Activated CD8-positive, alpha-beta T cell treated with anti-CD3 and anti-CD28 coated beads, Interleukin-2, amount 10 ng/mL, durations not matched to agents 7 days and 5 days (primary cell): ENCODE data around the gene KRTAP5-1. TPM values are rescaled to one million over a fixed set of nuclear protein-coding genes. Genes with fewer than 3 reads are reported as not detected.
A peak's percentile ranks its signal among the peaks of the same experiment; 100 is the strongest.

Experiments used
- ATAC-seq: fragments of 150-1000 bp; cut with Tn5 transposase; one replicate; pipeline ENCODE4 v1.10.0; 2021; ENCODE audit warnings: moderate library complexity
- CTCF ChIA-PET: fragments of 350-600 bp; sonication (Branson Sonifier 250); formaldehyde crosslinking; loops from one replicate; lab custom pipeline; 2021; ENCODE audit warnings: antibody characterized with exemption; lab: Charles Lee
- POLR2A ChIA-PET: fragments of 350-600 bp; sonication (Branson Sonifier 250); formaldehyde crosslinking; loops from one replicate; lab custom pipeline; 2021; ENCODE audit warnings: antibody characterized with exemption; lab: Charles Lee
- DNase-seq: peaks from one replicate; pipeline ENCODE4 v3.0.0-alpha.2; 2020
- H3K27ac Mint-ChIP-seq: one replicate; pipeline ENCODE4 v1.8.0; 2021; ENCODE audit warnings: mild to moderate bottlenecking, mixed read lengths
- H3K27me3 Mint-ChIP-seq: one replicate; pipeline ENCODE4 v1.8.0; 2021; ENCODE audit warnings: low read depth, mixed read lengths
- H3K36me3 Mint-ChIP-seq: one replicate; pipeline ENCODE4 v1.8.0; 2021; ENCODE audit warnings: low read depth, mixed read lengths
- H3K4me1 Mint-ChIP-seq: one replicate; pipeline ENCODE4 v1.8.0; 2021; ENCODE audit warnings: low read depth, mixed read lengths
- H3K4me3 Mint-ChIP-seq: one replicate; pipeline ENCODE4 v1.8.0; 2021; ENCODE audit warnings: mild to moderate bottlenecking, mixed read lengths
- H3K9me3 Mint-ChIP-seq: one replicate; pipeline ENCODE4 v1.8.0; 2022; ENCODE audit warnings: mixed read lengths; ENCODE audit not compliant: insufficient read depth
- total RNA-seq, 2 experiments: library from RNA; stranded (reverse); gene quantifications; one replicate each; pipeline ENCODE4 v1.2.3, GENCODE V29; 2021

Gene KRTAP5-1
- total RNA-seq, 2 experiments from 2014 or later = not detected

DNA sequence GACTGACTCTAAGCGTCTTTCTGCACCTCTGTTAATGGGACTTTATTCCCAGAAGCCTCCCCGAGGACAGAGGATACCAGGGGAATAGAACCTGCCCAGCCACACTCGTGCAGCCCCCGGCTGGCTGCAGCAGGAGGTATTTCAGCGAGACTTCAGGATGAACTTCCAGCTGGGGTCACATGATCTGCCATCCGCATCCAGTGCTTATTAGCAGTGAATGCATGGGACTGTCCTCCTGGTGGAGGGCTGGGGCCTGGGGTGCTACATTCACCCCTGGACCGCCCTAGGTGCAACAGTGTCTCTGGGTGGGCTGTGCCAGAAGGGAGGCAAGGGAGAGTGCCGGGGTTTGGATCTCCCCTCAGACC lies 14.6 kb downstream of the KRTAP5-1 start:
- DNase-seq (no peak), ATAC-seq (no peak)
- ChIA-PET POLR2A (no interaction called here), CTCF (no interaction called here)
- Mint-ChIP-seq H3K4me3 (peak overlapping the region; percentile 43), H3K9me3 (no peaks in the 10 kb centered on the region), H3K4me1 (peaks cover 15% of the 10 kb centered on the region), H3K27me3 (peaks cover 27% of the 10 kb centered on the region), H3K36me3 (no peaks in the 10 kb centered on the region), H3K27ac (no peak overlapping the region)

GRCh38 chr11:1570001-1570453 lies 15.1 kb downstream of the KRTAP5-1 start:
- Mint-ChIP-seq H3K27ac (no peak overlapping the region), H3K36me3 (no peaks in the 10 kb centered on the region), H3K4me3 (no peak overlapping the region), H3K4me1 (peaks cover 14% of the 10 kb centered on the region), H3K27me3 (peaks cover 22% of the 10 kb centered on the region), H3K9me3 (no peaks in the 10 kb centered on the region)
- ATAC-seq = no peak
- ChIA-PET POLR2A (no interaction called here), CTCF (no interaction called here)
- no peak for DNase-seq

DNA sequence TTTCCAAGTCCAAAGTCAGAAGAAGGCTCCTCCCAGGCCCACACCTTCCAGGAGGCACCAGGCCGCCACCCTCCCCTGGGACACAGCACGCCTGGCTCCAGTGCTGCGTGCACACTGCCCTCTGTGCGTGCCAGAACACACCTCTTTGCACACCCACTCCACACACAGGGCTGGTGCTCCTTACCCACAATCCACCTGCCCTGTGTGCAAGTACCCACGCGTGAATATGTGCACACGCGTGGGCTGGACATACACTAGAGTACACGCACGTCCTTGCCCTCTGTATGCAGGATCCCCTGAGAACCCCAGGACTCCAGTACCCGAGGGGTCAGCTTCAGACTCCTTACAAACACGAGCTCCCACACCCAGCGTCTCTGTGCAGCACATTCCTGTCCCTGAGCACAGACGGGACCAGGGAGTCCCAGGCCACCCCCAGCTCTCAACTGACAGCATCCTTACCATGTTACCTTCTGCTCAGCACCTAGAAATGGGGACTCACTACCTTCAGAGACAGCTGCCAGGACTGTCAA lies 15.8 kb downstream of the KRTAP5-1 start:
- ChIA-PET CTCF (interaction anchor here (1.7 kb wide), 1 partner anchor 22 kb away, joined by 4 read pairs; no protein-coding TSS in a partner anchor), POLR2A (no interaction called here)
- ATAC-seq (no peak), DNase-seq (no peak)
- Mint-ChIP-seq H3K9me3 (no peaks in the 10 kb centered on the region), H3K27ac (no peak overlapping the region), H3K36me3 (no peaks in the 10 kb centered on the region), H3K4me3 (no peak overlapping the region), H3K27me3 (peaks cover 21% of the 10 kb centered on the region), H3K4me1 (peaks cover 11% of the 10 kb centered on the region)

GRCh38 chr11:1568441-1568911 lies 16.6 kb downstream of the KRTAP5-1 start:
- peaks cover 14% of the 10 kb centered on the region for H3K27me3 Mint-ChIP-seq
- H3K4me1 Mint-ChIP-seq = peaks cover 6% of the 10 kb centered on the region
- ATAC-seq = no peak
- no peaks in the 10 kb centered on the region for H3K9me3 Mint-ChIP-seq
- no peak overlapping the region for H3K4me3 Mint-ChIP-seq
- no peak overlapping the region for H3K27ac Mint-ChIP-seq
- H3K36me3 Mint-ChIP-seq = no peaks in the 10 kb centered on the region
- DNase-seq = peak; percentile 42
- POLR2A ChIA-PET = no interaction called here
- CTCF ChIA-PET = interaction anchor here (1.7 kb wide), 1 partner anchor 22 kb away, joined by 4 read pairs; no protein-coding TSS in a partner anchor

DNA sequence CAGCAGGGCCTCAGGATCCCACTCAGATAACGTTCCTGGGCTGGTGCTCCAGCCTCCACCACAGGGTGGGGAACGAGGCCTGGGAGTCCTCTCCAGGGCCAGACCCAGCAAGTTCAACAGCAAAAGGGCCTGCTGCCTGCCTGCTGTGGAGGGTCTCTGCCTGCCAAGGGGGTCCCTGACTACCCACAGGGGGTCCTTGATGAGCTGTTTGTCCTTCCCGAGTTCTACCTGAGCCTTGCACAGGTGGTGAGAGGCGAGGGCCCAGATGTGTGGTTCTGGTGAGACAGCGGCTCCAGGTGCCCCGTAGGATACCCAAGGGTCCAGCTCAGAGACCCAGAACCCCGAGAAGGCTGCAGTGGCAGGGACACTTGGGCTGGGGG lies 17.4 kb downstream of the KRTAP5-1 start:
- DNase-seq = no peak
- CTCF ChIA-PET = interaction anchor here (1.7 kb wide), 1 partner anchor 21 kb away, joined by 4 read pairs; no protein-coding TSS in a partner anchor

GRCh38 chr11:1567052-1567720 lies 17.9 kb downstream of the KRTAP5-1 start:
- CTCF ChIA-PET = no interaction called here
- Mint-ChIP-seq H3K9me3 (no peaks in the 10 kb centered on the region), H3K27ac (peak overlapping the region; percentile 46), H3K36me3 (no peaks in the 10 kb centered on the region), H3K4me1 (peaks cover 4% of the 10 kb centered on the region), H3K27me3 (peaks cover 11% of the 10 kb centered on the region), H3K4me3 (no peak overlapping the region)
- ATAC-seq (no peak), DNase-seq (no peak)
- POLR2A ChIA-PET = no interaction called here

More for the DNA sequence above, 17.4 kb downstream of the KRTAP5-1 start:
- Mint-ChIP-seq H3K4me3 (no peak overlapping the region), H3K36me3 (no peaks in the 10 kb centered on the region), H3K4me1 (peaks cover 4% of the 10 kb centered on the region), H3K9me3 (no peaks in the 10 kb centered on the region), H3K27me3 (peaks cover 11% of the 10 kb centered on the region), H3K27ac (peak overlapping the region; percentile 43)
- ATAC-seq = no peak
- POLR2A ChIA-PET = no interaction called here

GRCh38 chr11:1566381-1567051 lies 18.6 kb downstream of the KRTAP5-1 start:
- Mint-ChIP-seq H3K9me3 (no peaks in the 10 kb centered on the region), H3K27ac (peak overlapping the region; percentile 46), H3K27me3 (peaks cover 11% of the 10 kb centered on the region), H3K4me3 (no peak overlapping the region), H3K36me3 (no peaks in the 10 kb centered on the region), H3K4me1 (peaks cover 4% of the 10 kb centered on the region)
- CTCF ChIA-PET = interaction anchor here (2.5 kb wide), 1 partner anchor 8 kb away, joined by 20 read pairs; no protein-coding TSS in a partner anchor
- DNase-seq = no peak
- POLR2A ChIA-PET = no interaction called here
- no peak for ATAC-seq

DNA sequence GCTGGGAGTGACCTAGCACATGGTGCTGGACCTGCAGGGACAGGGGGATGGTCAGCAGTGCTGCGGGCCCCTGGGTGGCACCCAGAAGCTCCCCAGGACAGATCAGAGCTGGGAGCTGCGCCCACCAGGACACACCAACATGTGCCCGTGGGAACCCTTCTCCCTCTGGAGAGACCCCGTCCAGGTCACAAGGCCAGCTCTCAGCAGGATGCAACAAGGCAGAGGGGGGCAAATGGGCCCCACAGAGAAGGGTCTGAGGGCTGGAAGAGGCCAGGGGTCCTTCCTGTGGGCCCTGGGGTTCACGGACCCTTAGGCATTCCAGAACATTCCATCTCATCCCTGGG lies 19.2 kb downstream of the KRTAP5-1 start:
- Mint-ChIP-seq H3K27me3 (peaks cover 10% of the 10 kb centered on the region), H3K4me3 (no peak overlapping the region), H3K4me1 (peaks cover 3% of the 10 kb centered on the region), H3K9me3 (no peaks in the 10 kb centered on the region), H3K36me3 (no peaks in the 10 kb centered on the region), H3K27ac (no peak overlapping the region)
- POLR2A ChIA-PET = no interaction called here
- ATAC-seq (no peak), DNase-seq (no peak)
- CTCF ChIA-PET = interaction anchor here (2.5 kb wide), 1 partner anchor 9 kb away, joined by 20 read pairs; no protein-coding TSS in a partner anchor

DNA sequence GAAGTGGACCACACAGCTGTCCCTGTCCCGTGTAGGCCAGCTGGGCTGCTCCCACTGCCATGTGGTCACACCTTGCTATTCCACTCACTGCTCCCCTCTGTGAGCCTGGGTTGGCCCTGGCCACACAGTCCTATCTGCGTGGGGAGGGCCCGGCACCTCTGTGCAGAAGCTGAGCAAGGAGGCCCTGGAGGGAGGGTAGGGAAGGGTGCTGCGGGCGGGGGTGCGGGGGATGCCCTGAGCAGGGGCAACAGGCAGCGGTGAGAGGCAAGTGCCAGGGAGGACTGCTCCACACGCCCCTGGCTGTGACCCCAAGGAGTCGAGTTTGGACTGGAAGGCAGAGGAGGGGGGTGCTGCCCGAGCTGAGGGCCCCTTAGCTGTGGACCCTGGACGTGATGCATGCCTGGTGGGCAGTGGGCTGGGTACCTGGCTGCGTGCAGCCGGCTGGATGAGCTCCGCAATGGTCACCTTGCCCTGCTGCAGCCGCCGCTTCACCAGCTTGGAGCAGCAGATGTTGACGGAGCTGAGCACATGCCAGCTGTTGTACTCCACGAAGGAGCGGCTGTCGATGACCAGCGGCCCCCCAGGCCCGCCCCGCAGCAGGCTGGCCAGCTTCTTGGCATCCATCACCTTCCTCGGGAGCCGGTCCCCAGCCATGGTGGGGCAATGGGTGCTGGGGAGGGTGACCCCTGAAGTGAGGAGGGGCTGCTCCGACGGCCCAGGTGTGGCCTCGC lies 19.7 kb downstream of the KRTAP5-1 start:
- ChIA-PET CTCF (interaction anchor here (2.5 kb wide), 1 partner anchor 9 kb away, joined by 20 read pairs; no protein-coding TSS in a partner anchor), POLR2A (no interaction called here)
- Mint-ChIP-seq H3K36me3 (no peaks in the 10 kb centered on the region), H3K27me3 (peaks cover 7% of the 10 kb centered on the region), H3K4me3 (no peak overlapping the region), H3K4me1 (no peaks in the 10 kb centered on the region), H3K27ac (no peak overlapping the region), H3K9me3 (no peaks in the 10 kb centered on the region)
- DNase-seq (no peak), ATAC-seq (no peak)

- POLR2A ChIA-PET = no interaction called here
- Mint-ChIP-seq H3K4me3 (no peak overlapping the region), H3K27me3 (peaks cover 4% of the 10 kb centered on the region), H3K4me1 (no peaks in the 10 kb centered on the region), H3K27ac (no peak overlapping the region), H3K36me3 (no peaks in the 10 kb centered on the region), H3K9me3 (no peaks in the 10 kb centered on the region)
- ATAC-seq (no peak), DNase-seq (no peak)
- CTCF ChIA-PET = interaction anchor here (2.5 kb wide), 1 partner anchor 10 kb away, joined by 20 read pairs; no protein-coding TSS in a partner anchor
Measured at GRCh38 chr11:1564535-1565172, 20.4 kb downstream of the KRTAP5-1 start.
